Panc1 (cell line): ENCODE data around the gene MAP4. TPM values are rescaled to one million over a fixed set of nuclear protein-coding genes. Genes with fewer than 3 reads are reported as not detected.

Experiments used
- ATAC-seq: fragments of 200-7000 bp; cut with Tn5 transposase; 2 replicates; pipeline ENCODE4 v1.9.1; 2020; ENCODE audit warnings: mild to moderate bottlenecking, moderate library complexity
- BruUV-seq: library from RNA; stranded (reverse); fragments of 400-500 nt; replicated peaks from 2 replicates; lab custom pipeline; 2021; lab: Mats Ljungman, UMichigan
- CTCF ChIA-PET: fragments of 300-600 bp; sonication (Branson Sonifier 250); formaldehyde crosslinking; loops from one replicate; lab custom pipeline; 2022; ENCODE audit warnings: antibody characterized with exemption; lab: Charles Lee
- POLR2A ChIA-PET: fragments of 300-600 bp; sonication (Branson Sonifier 250); formaldehyde crosslinking; loops from one replicate; lab custom pipeline; 2022; ENCODE audit warnings: antibody characterized with exemption; lab: Charles Lee
- DNase-seq: peaks from one replicate; pipeline ENCODE4 v3.0.0-alpha.2; 2010; ENCODE audit warnings: low read depth, low spot score
- H3K27ac ChIP-seq: 2 replicates; pipeline ENCODE4 v1.5.1; 2011; ENCODE audit warnings: mild to moderate bottlenecking, low read length, inconsistent platforms
- H3K27me3 ChIP-seq: fragments of 200-500 bp; sonication (Bioruptor generic); 2 replicates; pipeline ENCODE4 v1.6.0; 2014; ENCODE audit warnings: low read length, inconsistent platforms; ENCODE audit not compliant: control insufficient read depth, insufficient read depth
- H3K36me3 ChIP-seq: fragments of 200-500 bp; sonication (Bioruptor generic); 2 replicates; pipeline ENCODE4 v1.5.1; 2014; ENCODE audit warnings: inconsistent platforms, mild to moderate bottlenecking, low read length, moderate library complexity; ENCODE audit not compliant: control insufficient read depth, insufficient read depth
- H3K4me1 ChIP-seq: 2 replicates; pipeline ENCODE4 v1.5.1; 2011; ENCODE audit warnings: inconsistent platforms, mild to moderate bottlenecking, low read length, moderate library complexity; ENCODE audit not compliant: control insufficient read depth, insufficient read depth
- H3K4me3 ChIP-seq, 2 experiments: 2 replicates each; pipeline ENCODE4 v1.5.1; 2011 to 2012; ENCODE audit warnings: low read depth in 2 of 2, low read length in 2 of 2, mild to moderate bottlenecking in 2 of 2, inconsistent platforms in 1 of 2, moderate library complexity in 1 of 2
- H3K9me3 ChIP-seq: fragments of 200-500 bp; sonication (Bioruptor generic); 2 replicates; pipeline ENCODE4 v1.5.1; 2014; ENCODE audit warnings: low read depth, mild to moderate bottlenecking, inconsistent platforms, low read length, moderate library complexity; ENCODE audit not compliant: control insufficient read depth, insufficient read depth
- POLR2AphosphoS5 ChIP-seq: IDR thresholded peaks from 2 replicates; pipeline ENCODE4 v1.6.1; 2012; ENCODE audit warnings: mild to moderate bottlenecking, low read depth, low read length, moderate library complexity
- SIN3A ChIP-seq: IDR thresholded peaks from 2 replicates; pipeline ENCODE4 v1.6.1; 2012; ENCODE audit warnings: low read depth, mild to moderate bottlenecking, low read length, moderate library complexity, borderline replicate concordance; ENCODE audit not compliant: insufficient read depth
- TCF7L2 ChIP-seq: IDR thresholded peaks from 2 replicates; pipeline ENCODE4 v1.6.1; 2011; ENCODE audit warnings: mild to moderate bottlenecking, low read depth, low read length, inconsistent platforms
- in situ Hi-C: cut with HindIII; loops from 2 replicates; pipeline ENCODE4 v1.10.0; 2016; ENCODE audit warnings: low sequenced_read_pairs, low pct_unique_long_range_greater_than_20kb
- intact Hi-C: fragments of 100-400 bp; cut with micrococcal nuclease; formaldehyde crosslinking; loops from one replicate; pipeline ENCODE4 v1.10.0; 2022; ENCODE audit not compliant: unreplicated experiment
- total RNA-seq: library from RNA; stranded (reverse); gene quantifications from one replicate; pipeline ENCODE4 v1.2.1, GENCODE V29; 2021; ENCODE audit not compliant: unreplicated experiment
- TF ChIP-seq, protein P1 (sequence below), 2 experiments: IDR thresholded peaks; 2 replicates each; pipeline ENCODE4 v1.6.1; 2011 to 2012; ENCODE audit warnings: low read depth in 2 of 2, control low read depth in 1 of 2, low read length in 1 of 2, mild to moderate bottlenecking in 1 of 2, moderate library complexity in 1 of 2; ENCODE audit not compliant: insufficient read depth in 1 of 2
- TF ChIP-seq, protein P2 (sequence below): fragments of 450-650 bp; IDR thresholded peaks from 2 replicates; pipeline ENCODE4 v1.5.1; 2017; ENCODE audit warnings: mild to moderate bottlenecking

MAP4 gene
- total RNA-seq, 1 experiment from 2014 or later: 150 TPM

DNA sequence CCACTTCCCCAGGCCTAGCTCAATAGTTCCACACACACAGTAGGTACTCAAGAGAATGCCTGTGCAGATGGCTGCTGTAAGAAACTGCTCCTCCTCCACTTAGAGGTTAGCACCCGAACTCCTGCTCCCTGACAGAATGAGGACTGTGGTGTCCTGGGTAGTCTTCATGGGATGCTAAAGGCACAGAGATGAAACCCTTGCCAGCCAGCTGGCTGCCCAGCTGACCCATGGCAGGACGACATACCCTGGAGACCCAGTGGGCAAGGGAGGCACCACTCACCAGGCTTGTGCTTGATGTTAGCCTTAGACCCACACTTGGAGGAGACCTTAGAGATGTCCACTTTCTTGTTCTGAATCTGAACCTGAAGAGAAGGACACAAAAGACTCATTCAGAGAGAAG is 159.1 kb downstream of the MAP4 start:
- in situ Hi-C loops: no loop called here
- no peak overlapping the region for H3K4me3 ChIP-seq
- TF ChIP-seq TCF7L2 (no peak), POLR2AphosphoS5 (no peak), SIN3A (no peak)
- TF ChIP-seq, protein P1, sequence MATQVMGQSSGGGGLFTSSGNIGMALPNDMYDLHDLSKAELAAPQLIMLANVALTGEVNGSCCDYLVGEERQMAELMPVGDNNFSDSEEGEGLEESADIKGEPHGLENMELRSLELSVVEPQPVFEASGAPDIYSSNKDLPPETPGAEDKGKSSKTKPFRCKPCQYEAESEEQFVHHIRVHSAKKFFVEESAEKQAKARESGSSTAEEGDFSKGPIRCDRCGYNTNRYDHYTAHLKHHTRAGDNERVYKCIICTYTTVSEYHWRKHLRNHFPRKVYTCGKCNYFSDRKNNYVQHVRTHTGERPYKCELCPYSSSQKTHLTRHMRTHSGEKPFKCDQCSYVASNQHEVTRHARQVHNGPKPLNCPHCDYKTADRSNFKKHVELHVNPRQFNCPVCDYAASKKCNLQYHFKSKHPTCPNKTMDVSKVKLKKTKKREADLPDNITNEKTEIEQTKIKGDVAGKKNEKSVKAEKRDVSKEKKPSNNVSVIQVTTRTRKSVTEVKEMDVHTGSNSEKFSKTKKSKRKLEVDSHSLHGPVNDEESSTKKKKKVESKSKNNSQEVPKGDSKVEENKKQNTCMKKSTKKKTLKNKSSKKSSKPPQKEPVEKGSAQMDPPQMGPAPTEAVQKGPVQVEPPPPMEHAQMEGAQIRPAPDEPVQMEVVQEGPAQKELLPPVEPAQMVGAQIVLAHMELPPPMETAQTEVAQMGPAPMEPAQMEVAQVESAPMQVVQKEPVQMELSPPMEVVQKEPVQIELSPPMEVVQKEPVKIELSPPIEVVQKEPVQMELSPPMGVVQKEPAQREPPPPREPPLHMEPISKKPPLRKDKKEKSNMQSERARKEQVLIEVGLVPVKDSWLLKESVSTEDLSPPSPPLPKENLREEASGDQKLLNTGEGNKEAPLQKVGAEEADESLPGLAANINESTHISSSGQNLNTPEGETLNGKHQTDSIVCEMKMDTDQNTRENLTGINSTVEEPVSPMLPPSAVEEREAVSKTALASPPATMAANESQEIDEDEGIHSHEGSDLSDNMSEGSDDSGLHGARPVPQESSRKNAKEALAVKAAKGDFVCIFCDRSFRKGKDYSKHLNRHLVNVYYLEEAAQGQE (IDR thresholded peaks at IDR 0.05; ENCODE audit: insufficient read depth in 1 of 2, low read depth in 2 of 2, low read length in 1 of 2): no peak
- TF ChIP-seq, protein P2, sequence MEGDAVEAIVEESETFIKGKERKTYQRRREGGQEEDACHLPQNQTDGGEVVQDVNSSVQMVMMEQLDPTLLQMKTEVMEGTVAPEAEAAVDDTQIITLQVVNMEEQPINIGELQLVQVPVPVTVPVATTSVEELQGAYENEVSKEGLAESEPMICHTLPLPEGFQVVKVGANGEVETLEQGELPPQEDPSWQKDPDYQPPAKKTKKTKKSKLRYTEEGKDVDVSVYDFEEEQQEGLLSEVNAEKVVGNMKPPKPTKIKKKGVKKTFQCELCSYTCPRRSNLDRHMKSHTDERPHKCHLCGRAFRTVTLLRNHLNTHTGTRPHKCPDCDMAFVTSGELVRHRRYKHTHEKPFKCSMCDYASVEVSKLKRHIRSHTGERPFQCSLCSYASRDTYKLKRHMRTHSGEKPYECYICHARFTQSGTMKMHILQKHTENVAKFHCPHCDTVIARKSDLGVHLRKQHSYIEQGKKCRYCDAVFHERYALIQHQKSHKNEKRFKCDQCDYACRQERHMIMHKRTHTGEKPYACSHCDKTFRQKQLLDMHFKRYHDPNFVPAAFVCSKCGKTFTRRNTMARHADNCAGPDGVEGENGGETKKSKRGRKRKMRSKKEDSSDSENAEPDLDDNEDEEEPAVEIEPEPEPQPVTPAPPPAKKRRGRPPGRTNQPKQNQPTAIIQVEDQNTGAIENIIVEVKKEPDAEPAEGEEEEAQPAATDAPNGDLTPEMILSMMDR: no peak
- POLR2A ChIA-PET: no interaction called here
- intact Hi-C loops: loop anchor here (10.0 kb wide), 1 partner anchor 298 kb away; no protein-coding TSS in a partner anchor
- DNase-seq: no peak
- H3K27ac ChIP-seq: no peak overlapping the region
- ATAC-seq: no peak
- no TSS peak for BruUV-seq
- CTCF ChIA-PET: no interaction called here
- H3K27me3 ChIP-seq: no peaks in the 10 kb centered on the region
- H3K4me1 ChIP-seq: no peaks in the 10 kb centered on the region
- H3K36me3 ChIP-seq: peaks cover 2% of the 10 kb centered on the region; the same call in 1 of the 2 replicates
- H3K9me3 ChIP-seq: no peaks in the 10 kb centered on the region

GRCh38 chr3:47856669-47857068 is 159.5 kb downstream of the MAP4 start:
- Histone ChIP-seq H3K4me1 (no peaks in the 10 kb centered on the region), H3K27ac (no peak overlapping the region), H3K4me3 (no peak overlapping the region), H3K36me3 (peaks cover 2% of the 10 kb centered on the region; the same call in 1 of the 2 replicates), H3K27me3 (no peaks in the 10 kb centered on the region), H3K9me3 (no peaks in the 10 kb centered on the region)
- in situ Hi-C loops: no loop called here
- TF ChIP-seq POLR2AphosphoS5 (no peak), SIN3A (no peak), TCF7L2 (no peak)
- TF ChIP-seq, protein P2: no peak
- TF ChIP-seq, protein P1 (IDR thresholded peaks at IDR 0.05; ENCODE audit: insufficient read depth in 1 of 2, low read depth in 2 of 2, low read length in 1 of 2): no peak
- intact Hi-C loops: loop anchor here (10.0 kb wide), 1 partner anchor 298 kb away; no protein-coding TSS in a partner anchor
- ChIA-PET CTCF (no interaction called here), POLR2A (no interaction called here)
- no peak for DNase-seq
- BruUV-seq: no TSS peak
- no peak for ATAC-seq
